Measurements from ENCODE around the gene RASAL1.
A peak's percentile ranks its signal among the peaks of the same experiment; 100 is the strongest.

Gene RASAL1

DNA sequence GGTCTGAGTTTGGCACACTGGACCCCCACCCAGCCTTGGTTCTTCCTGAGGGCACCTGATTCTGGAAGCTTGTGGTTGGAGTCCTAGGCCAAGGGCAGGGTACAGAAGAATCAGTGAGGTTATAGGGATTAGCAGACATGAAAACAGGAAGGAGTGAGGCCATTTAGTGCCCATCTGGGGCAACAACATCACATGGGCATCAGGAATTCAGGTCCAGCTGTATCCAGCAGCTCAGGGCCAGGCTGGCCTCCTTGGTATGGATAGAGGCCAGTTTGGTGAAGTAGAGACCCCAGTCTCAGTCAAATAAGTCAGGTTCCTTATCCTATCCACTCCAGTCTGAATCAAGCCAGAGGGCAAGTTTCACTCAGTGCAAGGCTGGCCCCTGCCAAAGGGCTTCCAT is 36.2 kb downstream of the RASAL1 start:
- TF ChIP-seq ZFP3 (tag by site-specific recombination; IDR thresholded peaks at IDR 0.05; ENCODE audit: low read depth) (no peak), ZNF776 (tag by site-specific recombination; IDR thresholded peaks at IDR 0.05; ENCODE audit: borderline replicate concordance) (no peak), INSM2 (tag by site-specific recombination; IDR thresholded peaks at IDR 0.05) (no peak), IKZF3 (tag by site-specific recombination; IDR thresholded peaks at IDR 0.05) (no peak), REPIN1 (tag by site-specific recombination; IDR thresholded peaks at IDR 0.05; ENCODE audit: low read depth) (no peak), KLF10 (tag by site-specific recombination; IDR thresholded peaks at IDR 0.05) (no peak), ZNF585B (tag by site-specific recombination; IDR thresholded peaks at IDR 0.05) (no peak), BCL11A (tag by site-specific recombination; IDR thresholded peaks at IDR 0.05; ENCODE audit: low read depth) (no peak), ZNF48 (tag by site-specific recombination; IDR thresholded peaks at IDR 0.05) (no peak), BCL11B (tag by site-specific recombination; IDR thresholded peaks at IDR 0.05; ENCODE audit: low read depth) (no peak), ZFHX2 (tag by site-specific recombination; conservative IDR thresholded peaks at IDR 0.05) (no peak), SP7 (tag by site-specific recombination; IDR thresholded peaks at IDR 0.05) (no peak), ZNF501 (tag by site-specific recombination; IDR thresholded peaks at IDR 0.05) (no peak)
- ChIA-PET CTCF (interaction anchor here (0.8 to 2.2 kb wide), 8 partner anchors 12 to 106 kb away, joined by 3 to 41 read pairs (median 8); no protein-coding TSS in a partner anchor), POLR2A (no interaction called here)
- H3K9me3 ChIP-seq (ENCODE audit: control insufficient read depth, insufficient read depth, low read depth, low read length) = no peaks in the 10 kb centered on the region
- no peak overlapping the region for H3K4me3 ChIP-seq (ENCODE audit: low read depth, low read length)
- no peaks in the 10 kb centered on the region for H3K36me3 ChIP-seq (ENCODE audit: control insufficient read depth in 2 of 2, insufficient read depth in 1 of 2, low read length in 2 of 2)
- H3K27ac ChIP-seq (ENCODE audit: extremely low read depth, low read depth, low read length) = no peak overlapping the region
- no peaks in the 10 kb centered on the region for H3K4me1 ChIP-seq (ENCODE audit: control insufficient read depth, insufficient read depth, low read length)

- Histone ChIP-seq H3K4me3 (ENCODE audit: low read depth, low read length) (no peak overlapping the region), H3K9me3 (ENCODE audit: control insufficient read depth, insufficient read depth, low read depth, low read length) (no peaks in the 10 kb centered on the region), H3K36me3 (ENCODE audit: control insufficient read depth in 2 of 2, insufficient read depth in 1 of 2, low read length in 2 of 2) (no peaks in the 10 kb centered on the region), H3K4me1 (ENCODE audit: control insufficient read depth, insufficient read depth, low read length) (no peaks in the 10 kb centered on the region), H3K27ac (ENCODE audit: extremely low read depth, low read depth, low read length) (no peak overlapping the region)
- POLR2A ChIA-PET = no interaction called here
- CTCF ChIA-PET = interaction anchor here (0.5 to 2.2 kb wide), 23 partner anchors 9 to 1530 kb away, joined by 3 to 41 read pairs (median 3); no protein-coding TSS in a partner anchor
- TF ChIP-seq ZNF184 (tag by site-specific recombination; IDR thresholded peaks at IDR 0.05) = no peak
- no peak for TF ChIP-seq ZNF76 (tag by site-specific recombination; IDR thresholded peaks at IDR 0.05; ENCODE audit: borderline replicate concordance, low read depth)
- no peak for TF ChIP-seq ZNF19 (tag by site-specific recombination; IDR thresholded peaks at IDR 0.05; ENCODE audit: low read depth)
- no peak for TF ChIP-seq ZBTB8A (tag by site-specific recombination; IDR thresholded peaks at IDR 0.05)
- TF ChIP-seq, protein P1, sequence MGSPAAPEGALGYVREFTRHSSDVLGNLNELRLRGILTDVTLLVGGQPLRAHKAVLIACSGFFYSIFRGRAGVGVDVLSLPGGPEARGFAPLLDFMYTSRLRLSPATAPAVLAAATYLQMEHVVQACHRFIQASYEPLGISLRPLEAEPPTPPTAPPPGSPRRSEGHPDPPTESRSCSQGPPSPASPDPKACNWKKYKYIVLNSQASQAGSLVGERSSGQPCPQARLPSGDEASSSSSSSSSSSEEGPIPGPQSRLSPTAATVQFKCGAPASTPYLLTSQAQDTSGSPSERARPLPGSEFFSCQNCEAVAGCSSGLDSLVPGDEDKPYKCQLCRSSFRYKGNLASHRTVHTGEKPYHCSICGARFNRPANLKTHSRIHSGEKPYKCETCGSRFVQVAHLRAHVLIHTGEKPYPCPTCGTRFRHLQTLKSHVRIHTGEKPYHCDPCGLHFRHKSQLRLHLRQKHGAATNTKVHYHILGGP (tag by site-specific recombination; IDR thresholded peaks at IDR 0.05) = no peak
- no peak for TF ChIP-seq ZNF202 (tag by site-specific recombination; IDR thresholded peaks at IDR 0.05; ENCODE audit: borderline replicate concordance)
- no peak for TF ChIP-seq ZNF221 (tag by site-specific recombination; IDR thresholded peaks at IDR 0.05; ENCODE audit: borderline replicate concordance)
- TF ChIP-seq, protein P2, sequence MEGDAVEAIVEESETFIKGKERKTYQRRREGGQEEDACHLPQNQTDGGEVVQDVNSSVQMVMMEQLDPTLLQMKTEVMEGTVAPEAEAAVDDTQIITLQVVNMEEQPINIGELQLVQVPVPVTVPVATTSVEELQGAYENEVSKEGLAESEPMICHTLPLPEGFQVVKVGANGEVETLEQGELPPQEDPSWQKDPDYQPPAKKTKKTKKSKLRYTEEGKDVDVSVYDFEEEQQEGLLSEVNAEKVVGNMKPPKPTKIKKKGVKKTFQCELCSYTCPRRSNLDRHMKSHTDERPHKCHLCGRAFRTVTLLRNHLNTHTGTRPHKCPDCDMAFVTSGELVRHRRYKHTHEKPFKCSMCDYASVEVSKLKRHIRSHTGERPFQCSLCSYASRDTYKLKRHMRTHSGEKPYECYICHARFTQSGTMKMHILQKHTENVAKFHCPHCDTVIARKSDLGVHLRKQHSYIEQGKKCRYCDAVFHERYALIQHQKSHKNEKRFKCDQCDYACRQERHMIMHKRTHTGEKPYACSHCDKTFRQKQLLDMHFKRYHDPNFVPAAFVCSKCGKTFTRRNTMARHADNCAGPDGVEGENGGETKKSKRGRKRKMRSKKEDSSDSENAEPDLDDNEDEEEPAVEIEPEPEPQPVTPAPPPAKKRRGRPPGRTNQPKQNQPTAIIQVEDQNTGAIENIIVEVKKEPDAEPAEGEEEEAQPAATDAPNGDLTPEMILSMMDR (tag by site-specific recombination; IDR thresholded peaks at IDR 0.05) = peak; percentile 79
- TF ChIP-seq, protein P3, sequence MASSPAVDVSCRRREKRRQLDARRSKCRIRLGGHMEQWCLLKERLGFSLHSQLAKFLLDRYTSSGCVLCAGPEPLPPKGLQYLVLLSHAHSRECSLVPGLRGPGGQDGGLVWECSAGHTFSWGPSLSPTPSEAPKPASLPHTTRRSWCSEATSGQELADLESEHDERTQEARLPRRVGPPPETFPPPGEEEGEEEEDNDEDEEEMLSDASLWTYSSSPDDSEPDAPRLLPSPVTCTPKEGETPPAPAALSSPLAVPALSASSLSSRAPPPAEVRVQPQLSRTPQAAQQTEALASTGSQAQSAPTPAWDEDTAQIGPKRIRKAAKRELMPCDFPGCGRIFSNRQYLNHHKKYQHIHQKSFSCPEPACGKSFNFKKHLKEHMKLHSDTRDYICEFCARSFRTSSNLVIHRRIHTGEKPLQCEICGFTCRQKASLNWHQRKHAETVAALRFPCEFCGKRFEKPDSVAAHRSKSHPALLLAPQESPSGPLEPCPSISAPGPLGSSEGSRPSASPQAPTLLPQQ (tag by site-specific recombination; IDR thresholded peaks at IDR 0.05) = peak; percentile 27; the same call in 1 of the 2 replicates
- no peak; the same call in 1 of the 2 replicates for TF ChIP-seq ZNF518A (tag by site-specific recombination; conservative IDR thresholded peaks at IDR 0.05; ENCODE audit: low read depth)
- TF ChIP-seq ZXDB (tag by site-specific recombination; IDR thresholded peaks at IDR 0.05) = peak; percentile 68
- TF ChIP-seq ZNF585B (tag by site-specific recombination; IDR thresholded peaks at IDR 0.05) = no peak
- TF ChIP-seq ZNF48 (tag by site-specific recombination; IDR thresholded peaks at IDR 0.05) = no peak
- no peak for TF ChIP-seq IKZF3 (tag by site-specific recombination; IDR thresholded peaks at IDR 0.05)
Observed at GRCh38 chr12:113098441-113099028, 37.0 kb downstream of the RASAL1 start.
